SK-N-SH treated with all-trans-retinoic acid at 6 μM for 48 hours (cell line): ENCODE results near the gene IL1B.

Source experiments
- SNAI2 ChIP-seq: fragments of 250-450 bp; sonication (Bioruptor Pico); IDR thresholded peaks from 2 replicates; pipeline ENCODE4 v1.5.0; 2020; ENCODE audit warnings: mild to moderate bottlenecking, moderate library complexity
- ZC3H10 ChIP-seq: fragments of 250-450 bp; sonication (Bioruptor Pico); IDR thresholded peaks from 2 replicates; pipeline ENCODE4 v1.5.1; 2021; ENCODE audit warnings: mild to moderate bottlenecking, moderate library complexity

DNA sequence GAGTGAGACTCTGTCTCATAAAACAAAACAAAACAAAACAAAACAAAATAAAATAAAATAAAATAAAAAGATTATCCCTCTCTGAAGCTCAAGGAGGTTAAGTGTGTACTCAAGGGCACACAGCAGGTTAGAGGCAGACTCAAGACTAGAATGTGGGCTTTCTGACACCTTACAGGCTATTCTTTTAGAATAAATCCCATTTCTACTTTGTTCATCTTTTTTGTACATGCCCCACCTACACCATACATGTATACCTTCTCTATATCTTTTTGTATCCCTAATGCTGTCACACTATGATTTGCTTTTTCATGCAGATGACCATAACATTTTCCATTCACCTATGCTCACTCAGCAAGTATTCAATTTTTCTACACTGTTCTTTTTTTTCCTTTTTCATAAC lies 2.6 kb downstream of the IL1B start:
- TF ChIP-seq SNAI2 (CRISPR knock-in tag): no peak
- TF ChIP-seq ZC3H10: no peak
